HEK293 (cell line): ENCODE data around the gene APEX1.

Experiments
- CTCF ChIA-PET: fragments of 350-600 bp; formaldehyde crosslinking; extraction: SDS; loops from one replicate; lab custom pipeline; 2021; ENCODE audit warnings: antibody characterized with exemption; lab: Yijun Ruan, JAX
- POLR2A ChIA-PET: fragments of 300-600 bp; formaldehyde crosslinking; extraction: SDS; loops from one replicate; lab custom pipeline; 2020; ENCODE audit warnings: antibody characterized with exemption, inconsistent platforms; lab: Yijun Ruan, JAX
- H3K27ac ChIP-seq: fragments of 200-500 bp; sonication (Bioruptor generic); 2 replicates; pipeline ENCODE4 v1.5.1; 2014; ENCODE audit warnings: low read depth, low read length, control low read depth, inconsistent platforms; ENCODE audit errors: extremely low read depth
- H3K36me3 ChIP-seq, 2 experiments: fragments of 200-500 bp in 1 of 2; sonication (Bioruptor generic) in 1 of 2; 1 replicate in 1 of 2; 2 replicates in 1 of 2; pipeline ENCODE4 v1.5.1; 2014 to 2017; ENCODE audit warnings: inconsistent platforms in 2 of 2, low read length in 2 of 2; ENCODE audit not compliant: control insufficient read depth in 2 of 2, insufficient read depth in 1 of 2
- H3K4me1 ChIP-seq: fragments of 200-500 bp; sonication (Bioruptor generic); 2 replicates; pipeline ENCODE4 v1.5.1; 2014; ENCODE audit warnings: mild to moderate bottlenecking, low read length, inconsistent platforms; ENCODE audit not compliant: control insufficient read depth, insufficient read depth
- H3K4me3 ChIP-seq: 2 replicates; pipeline ENCODE4 v1.5.1; 2011; ENCODE audit warnings: low read depth, mild to moderate bottlenecking, control low read depth, low read length, moderate library complexity
- H3K9me3 ChIP-seq: fragments of 200-500 bp; sonication (Bioruptor generic); 2 replicates; pipeline ENCODE4 v1.5.1; 2014; ENCODE audit warnings: low read depth, low read length, inconsistent platforms; ENCODE audit not compliant: control insufficient read depth, insufficient read depth
- EGR2 ChIP-seq: fragments of 450-650 bp; formaldehyde crosslinking; IDR thresholded peaks from 2 replicates; pipeline ENCODE4 v1.5.1; 2016; ENCODE audit warnings: low read depth, missing biosample characterization, missing genetic modification characterization
- GLI4 ChIP-seq: fragments of 450-650 bp; formaldehyde crosslinking; IDR thresholded peaks from 2 replicates; pipeline ENCODE4 v1.5.1; 2016; ENCODE audit warnings: missing biosample characterization, missing genetic modification characterization
- HOXA7 ChIP-seq: sonication (generic); formaldehyde crosslinking; IDR thresholded peaks from 2 replicates; pipeline ENCODE4 v1.8.1; 2022; ENCODE audit warnings: missing genetic modification reagents, borderline replicate concordance
- PATZ1 ChIP-seq: fragments of 450-650 bp; formaldehyde crosslinking; IDR thresholded peaks from 2 replicates; pipeline ENCODE4 v1.5.1; 2016; ENCODE audit warnings: missing biosample characterization, missing genetic modification characterization
- SCRT1 ChIP-seq: fragments of 450-650 bp; formaldehyde crosslinking; IDR thresholded peaks from 2 replicates; pipeline ENCODE4 v1.5.1; 2016; ENCODE audit warnings: missing biosample characterization, missing genetic modification characterization, borderline replicate concordance
- ZBTB6 ChIP-seq: fragments of 450-650 bp; formaldehyde crosslinking; IDR thresholded peaks from 2 replicates; pipeline ENCODE4 v1.5.1; 2017; ENCODE audit warnings: missing biosample characterization, missing genetic modification characterization
- ZNF2 ChIP-seq: fragments of 450-650 bp; formaldehyde crosslinking; IDR thresholded peaks from 2 replicates; pipeline ENCODE4 v1.5.1; 2016; ENCODE audit warnings: missing biosample characterization, missing genetic modification characterization
- ZNF274 ChIP-seq, 2 experiments: fragments of 200-500 bp in 1 of 2; fragments of 450-650 bp in 1 of 2; sonication (Bioruptor generic) in 1 of 2; formaldehyde crosslinking in 1 of 2; IDR thresholded peaks; 2 replicates each; pipeline versions ENCODE4 v1.5.1 to v1.6.1; 2014 to 2016; ENCODE audit warnings: borderline replicate concordance in 1 of 2, inconsistent platforms in 1 of 2, low read length in 1 of 2, missing biosample characterization in 1 of 2, missing genetic modification characterization in 1 of 2
- ZNF404 ChIP-seq: fragments of 450-650 bp; formaldehyde crosslinking; IDR thresholded peaks from 2 replicates; pipeline ENCODE4 v1.5.1; 2017; ENCODE audit warnings: missing biosample characterization, missing genetic modification characterization
- ZNF488 ChIP-seq: fragments of 450-650 bp; formaldehyde crosslinking; IDR thresholded peaks from 2 replicates; pipeline ENCODE4 v1.5.1; 2016; ENCODE audit warnings: missing biosample characterization, missing genetic modification characterization
- ZNF501 ChIP-seq: fragments of 450-650 bp; formaldehyde crosslinking; IDR thresholded peaks from 2 replicates; pipeline ENCODE4 v1.5.1; 2016; ENCODE audit warnings: missing biosample characterization, missing genetic modification characterization
- ZNF529 ChIP-seq: fragments of 450-650 bp; formaldehyde crosslinking; IDR thresholded peaks from 2 replicates; pipeline ENCODE4 v1.5.1; 2017; ENCODE audit warnings: missing genetic modification characterization, missing biosample characterization; ENCODE audit not compliant: insufficient replicate concordance
- ZNF544 ChIP-seq: fragments of 450-650 bp; formaldehyde crosslinking; IDR thresholded peaks from 2 replicates; pipeline ENCODE4 v1.5.0; 2017; ENCODE audit warnings: missing biosample characterization, missing genetic modification characterization
- ZNF580 ChIP-seq: fragments of 450-650 bp; formaldehyde crosslinking; IDR thresholded peaks from 2 replicates; pipeline ENCODE4 v1.5.1; 2016; ENCODE audit warnings: missing biosample characterization, missing genetic modification characterization
- ZNF677 ChIP-seq: fragments of 450-650 bp; IDR thresholded peaks from 2 replicates; pipeline ENCODE4 v1.5.0; 2018; ENCODE audit warnings: missing biosample characterization, mild to moderate bottlenecking, missing genetic modification characterization, moderate library complexity
- ZNF777 ChIP-seq: fragments of 450-650 bp; formaldehyde crosslinking; IDR thresholded peaks from 2 replicates; pipeline ENCODE4 v1.5.1; 2017; ENCODE audit warnings: missing biosample characterization, missing genetic modification characterization, borderline replicate concordance
- ZSCAN30 ChIP-seq: fragments of 450-650 bp; IDR thresholded peaks from 2 replicates; pipeline ENCODE4 v1.5.1; 2018; ENCODE audit warnings: missing biosample characterization, mild to moderate bottlenecking, missing genetic modification characterization, moderate library complexity
- TF ChIP-seq, protein P1 (sequence below): fragments of 450-650 bp; formaldehyde crosslinking; conservative IDR thresholded peaks from 2 replicates; pipeline ENCODE4 v1.5.1; 2016; ENCODE audit warnings: low read depth, missing biosample characterization, missing genetic modification characterization
- TF ChIP-seq, protein P2 (sequence below): fragments of 450-650 bp; formaldehyde crosslinking; IDR thresholded peaks from 2 replicates; pipeline ENCODE4 v1.5.1; 2016; ENCODE audit warnings: missing biosample characterization, missing genetic modification characterization

APEX1 gene

DNA sequence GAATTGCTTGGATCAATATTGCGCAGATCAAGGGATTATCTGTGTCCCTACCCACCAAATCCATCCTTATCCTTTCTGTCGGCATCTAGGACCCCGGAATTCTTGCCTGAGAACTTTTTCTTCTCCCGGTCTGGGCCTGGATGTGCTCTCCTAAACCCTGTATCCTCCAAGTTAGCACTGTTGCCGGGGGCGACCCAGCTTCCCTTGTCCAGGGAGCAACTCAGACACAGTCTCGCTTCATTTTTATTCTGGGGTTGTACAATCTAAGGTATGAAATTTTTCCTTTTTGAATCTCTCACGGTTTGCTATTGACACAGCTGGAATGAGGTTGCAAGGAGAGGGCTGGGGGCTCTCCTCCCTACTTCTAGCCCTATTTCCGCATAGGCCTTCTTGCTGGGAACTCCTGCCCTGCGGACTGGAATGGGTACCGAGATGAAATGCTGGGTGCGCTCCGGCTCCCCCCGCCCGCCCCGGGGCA is 13.8 kb downstream of the APEX1 start (continued):
- TF ChIP-seq, protein P1, sequence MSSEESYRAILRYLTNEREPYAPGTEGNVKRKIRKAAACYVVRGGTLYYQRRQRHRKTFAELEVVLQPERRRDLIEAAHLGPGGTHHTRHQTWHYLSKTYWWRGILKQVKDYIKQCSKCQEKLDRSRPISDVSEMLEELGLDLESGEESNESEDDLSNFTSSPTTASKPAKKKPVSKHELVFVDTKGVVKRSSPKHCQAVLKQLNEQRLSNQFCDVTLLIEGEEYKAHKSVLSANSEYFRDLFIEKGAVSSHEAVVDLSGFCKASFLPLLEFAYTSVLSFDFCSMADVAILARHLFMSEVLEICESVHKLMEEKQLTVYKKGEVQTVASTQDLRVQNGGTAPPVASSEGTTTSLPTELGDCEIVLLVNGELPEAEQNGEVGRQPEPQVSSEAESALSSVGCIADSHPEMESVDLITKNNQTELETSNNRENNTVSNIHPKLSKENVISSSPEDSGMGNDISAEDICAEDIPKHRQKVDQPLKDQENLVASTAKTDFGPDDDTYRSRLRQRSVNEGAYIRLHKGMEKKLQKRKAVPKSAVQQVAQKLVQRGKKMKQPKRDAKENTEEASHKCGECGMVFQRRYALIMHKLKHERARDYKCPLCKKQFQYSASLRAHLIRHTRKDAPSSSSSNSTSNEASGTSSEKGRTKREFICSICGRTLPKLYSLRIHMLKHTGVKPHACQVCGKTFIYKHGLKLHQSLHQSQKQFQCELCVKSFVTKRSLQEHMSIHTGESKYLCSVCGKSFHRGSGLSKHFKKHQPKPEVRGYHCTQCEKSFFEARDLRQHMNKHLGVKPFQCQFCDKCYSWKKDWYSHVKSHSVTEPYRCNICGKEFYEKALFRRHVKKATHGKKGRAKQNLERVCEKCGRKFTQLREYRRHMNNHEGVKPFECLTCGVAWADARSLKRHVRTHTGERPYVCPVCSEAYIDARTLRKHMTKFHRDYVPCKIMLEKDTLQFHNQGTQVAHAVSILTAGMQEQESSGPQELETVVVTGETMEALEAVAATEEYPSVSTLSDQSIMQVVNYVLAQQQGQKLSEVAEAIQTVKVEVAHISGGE, result 0 out of 2 replicates have a peak, but pooled peaks have one; percentile 6
- TF ChIP-seq PATZ1 (tag by site-specific recombination) (0 out of 2 replicates have a peak, but pooled peaks have one; percentile 17), ZNF501 (tag by site-specific recombination) (no peak)

DNA sequence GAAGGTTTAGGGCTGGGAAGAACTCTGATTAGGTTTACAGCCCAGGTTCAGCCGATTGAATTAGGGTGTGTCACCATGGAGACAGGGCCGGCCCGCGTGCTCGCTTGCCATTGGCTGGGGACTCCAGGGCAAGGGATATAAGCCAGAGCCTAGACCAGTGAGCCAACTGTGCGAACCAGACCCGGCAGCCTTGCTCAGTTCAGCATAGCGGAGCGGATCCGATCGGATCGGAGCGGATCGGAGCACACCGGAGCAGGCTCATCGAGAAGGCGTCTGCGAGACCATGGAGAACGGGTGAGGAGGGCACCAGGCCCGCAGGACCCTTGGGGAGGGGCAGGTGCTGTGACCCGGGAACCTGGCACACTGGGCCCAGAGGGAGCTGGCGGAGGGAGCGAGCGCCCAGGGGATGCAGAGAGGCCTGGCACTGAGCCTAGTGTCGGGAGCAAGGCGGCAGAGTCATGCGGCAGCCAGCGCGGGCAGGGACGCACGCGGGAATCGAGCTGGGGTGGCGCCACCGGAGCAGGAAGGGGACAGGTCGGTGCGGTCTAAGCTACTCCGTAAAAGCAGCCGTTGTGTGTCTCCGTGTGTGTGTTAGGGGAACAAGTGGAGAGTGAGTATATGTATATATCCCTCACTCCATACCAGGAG is 14.3 kb downstream of the APEX1 start, which contains the start of gene PNP:
TSS of gene PNP (plus strand) at position 165 of the 648 bp plus-strand sequence. CDS start at position 284, 119 bp downstream.
- H3K4me1 ChIP-seq, result peaks cover 5% of the 10 kb centered on the region
- POLR2A ChIA-PET, result interaction anchor here (0.6 to 2.6 kb wide), 21 partner anchors 8 to 214 kb away, joined by 3 to 41 read pairs (median 3); partner anchors contain the start of genes APEX1, OSGEP, PARP2 and PIP4P1
- H3K4me3 ChIP-seq, result peak within 1 kb of the TSS; percentile 71
- no peaks in the 10 kb centered on the region for H3K9me3 ChIP-seq
- peaks cover 19 to 31% of the 10 kb centered on the region in 2 experiments for H3K36me3 ChIP-seq
- CTCF ChIA-PET, result interaction anchor here (0.6 to 1.2 kb wide), 3 partner anchors 8 to 88 kb away, joined by 3 to 4 read pairs (median 3); partner anchors contain the start of gene PIP4P1
- H3K27ac ChIP-seq, result peak within 1 kb of the TSS; percentile 84
- no peak for TF ChIP-seq ZNF529
- TF ChIP-seq ZNF777 (tag by site-specific recombination), result no peak
- no peak for TF ChIP-seq ZBTB6 (tag by site-specific recombination)
- peak; percentile 79; the same call in 1 of the 2 replicates for TF ChIP-seq GLI4 (tag by site-specific recombination)
- TF ChIP-seq ZNF580 (tag by site-specific recombination), result peak; percentile 66; the same call in 1 of the 2 replicates
- TF ChIP-seq ZNF274 (IDR thresholded peaks at IDR 0.05; ENCODE audit: low read length), result no peak
- no peak for TF ChIP-seq ZNF274 (tag by site-specific recombination; IDR thresholded peaks at IDR 0.05; ENCODE audit: borderline replicate concordance)
- TF ChIP-seq EGR2, result no peak
- TF ChIP-seq SCRT1, result no peak
- TF ChIP-seq ZNF404 (tag by site-specific recombination), result no peak
- TF ChIP-seq ZNF544 (tag by site-specific recombination), result no peak
- TF ChIP-seq ZNF488 (tag by site-specific recombination), result no peak
- TF ChIP-seq, protein P2, sequence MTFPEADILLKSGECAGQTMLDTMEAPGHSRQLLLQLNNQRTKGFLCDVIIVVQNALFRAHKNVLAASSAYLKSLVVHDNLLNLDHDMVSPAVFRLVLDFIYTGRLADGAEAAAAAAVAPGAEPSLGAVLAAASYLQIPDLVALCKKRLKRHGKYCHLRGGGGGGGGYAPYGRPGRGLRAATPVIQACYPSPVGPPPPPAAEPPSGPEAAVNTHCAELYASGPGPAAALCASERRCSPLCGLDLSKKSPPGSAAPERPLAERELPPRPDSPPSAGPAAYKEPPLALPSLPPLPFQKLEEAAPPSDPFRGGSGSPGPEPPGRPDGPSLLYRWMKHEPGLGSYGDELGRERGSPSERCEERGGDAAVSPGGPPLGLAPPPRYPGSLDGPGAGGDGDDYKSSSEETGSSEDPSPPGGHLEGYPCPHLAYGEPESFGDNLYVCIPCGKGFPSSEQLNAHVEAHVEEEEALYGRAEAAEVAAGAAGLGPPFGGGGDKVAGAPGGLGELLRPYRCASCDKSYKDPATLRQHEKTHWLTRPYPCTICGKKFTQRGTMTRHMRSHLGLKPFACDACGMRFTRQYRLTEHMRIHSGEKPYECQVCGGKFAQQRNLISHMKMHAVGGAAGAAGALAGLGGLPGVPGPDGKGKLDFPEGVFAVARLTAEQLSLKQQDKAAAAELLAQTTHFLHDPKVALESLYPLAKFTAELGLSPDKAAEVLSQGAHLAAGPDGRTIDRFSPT, result no peak
- TF ChIP-seq ZSCAN30 (tag by site-specific recombination), result peak; percentile 72
- TF ChIP-seq HOXA7, result no peak
- no peak for TF ChIP-seq ZNF677 (tag by site-specific recombination)
- peak; percentile 98 for TF ChIP-seq ZNF2 (tag by site-specific recombination)
